Tibial nerve (tissue), 4 donors: ENCODE data around the gene KIAA0319L.

Source experiments
- CTCF ChIP-seq, 5 experiments: fragments of 200-600 bp in 3 of 5; fragments of 450-650 bp in 2 of 5; sonication (generic) in 3 of 5; IDR thresholded peaks; one replicate each; pipeline ENCODE4 v1.5.1; 2016 to 2019; ENCODE audit warnings: antibody characterized with exemption in 5 of 5, mild to moderate bottlenecking in 3 of 5, moderate library complexity in 2 of 5
- EP300 ChIP-seq, 2 donors: sonication (generic); formaldehyde crosslinking; IDR thresholded peaks; one replicate each; pipeline ENCODE4 v1.6.1; 2017; ENCODE audit warnings: antibody characterized with exemption in 2 of 2, mild to moderate bottlenecking in 1 of 2
- POLR2A ChIP-seq, 2 donors: fragments of 450-650 bp; IDR thresholded peaks; one replicate each; pipeline ENCODE4 v1.6.1; 2017; ENCODE audit warnings: antibody characterized with exemption in 2 of 2, mild to moderate bottlenecking in 2 of 2, moderate library complexity in 2 of 2

DNA sequence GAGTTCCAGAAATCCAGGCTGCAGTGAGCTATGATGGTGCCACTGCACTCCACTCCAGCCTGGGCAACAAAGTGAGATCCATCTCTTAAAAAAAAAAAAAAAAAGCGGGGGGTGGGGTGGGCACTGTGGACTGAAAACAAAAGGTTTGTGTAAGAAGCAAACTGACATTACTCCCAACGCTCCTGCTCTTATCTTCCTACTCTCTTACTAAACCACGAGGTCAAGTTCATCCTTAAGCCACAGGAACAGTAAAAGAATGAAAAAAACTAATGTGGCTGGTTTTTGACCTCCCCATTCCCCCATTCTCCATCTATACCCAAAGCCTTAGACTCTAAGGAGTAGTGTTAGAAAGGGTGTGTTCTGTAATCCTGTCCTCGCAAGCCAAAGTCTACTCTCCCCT is 46.7 kb upstream of the KIAA0319L start:
- no peak for TF ChIP-seq CTCF (IDR thresholded peaks at IDR 0.05)
- no peak for TF ChIP-seq POLR2A (IDR thresholded peaks at IDR 0.05)
- no peak for TF ChIP-seq EP300 (IDR thresholded peaks at IDR 0.05)
